Skin epidermis (tissue), 12 donors: ENCODE data around the gene ETNK2.
A peak's percentile ranks its signal among the peaks of the same experiment; 100 is the strongest.

Experiments used
- H3K27ac ChIP-seq, 21 experiments: fragments of 200-600 bp; sonication (generic) in 11 of 21; one replicate each; pipeline ENCODE4 v1.5.0; 2020; ENCODE audit warnings: mild to moderate bottlenecking in 3 of 21, inconsistent platforms in 2 of 21, moderate library complexity in 2 of 21
- H3K4me3 ChIP-seq, 7 experiments: fragments of 200-600 bp; sonication (generic) in 2 of 7; one replicate each; pipeline ENCODE4 v1.5.0; 2020; ENCODE audit warnings: inconsistent platforms in 2 of 7, mild to moderate bottlenecking in 2 of 7, moderate library complexity in 1 of 7

ETNK2 gene

GRCh38 chr1:204178487-204179281, 26.8 kb upstream of the ETNK2 start:
- no peak overlapping the region for H3K27ac ChIP-seq
- no peak overlapping the region for H3K4me3 ChIP-seq

DNA sequence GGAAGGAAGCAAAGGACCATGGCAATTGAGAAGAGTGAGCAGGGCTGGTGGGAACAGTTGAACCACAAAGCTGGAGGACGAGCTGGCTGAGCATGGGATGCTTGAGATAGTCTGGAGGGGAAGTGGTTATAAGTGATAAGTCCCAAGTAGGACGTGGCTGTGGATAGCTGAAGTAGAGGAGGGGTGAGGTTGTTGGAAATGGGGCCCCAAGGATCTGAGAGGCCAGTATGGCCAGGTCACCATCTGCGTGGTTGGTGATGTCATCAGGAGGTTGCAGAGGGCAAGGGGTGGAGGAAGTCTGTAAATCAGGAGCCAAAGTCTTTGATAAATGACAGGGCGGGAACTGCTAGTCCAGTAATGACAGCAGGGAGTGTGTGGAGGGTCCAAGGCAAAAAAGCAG, 25.3 kb upstream of the ETNK2 start:
- H3K4me3 ChIP-seq: no peak overlapping the region
- no peak overlapping the region for H3K27ac ChIP-seq

- Histone ChIP-seq H3K4me3 (no peak overlapping the region), H3K27ac (no peak overlapping the region)
Measured at GRCh38 chr1:204176049-204176448, 24.2 kb upstream of the ETNK2 start.

DNA sequence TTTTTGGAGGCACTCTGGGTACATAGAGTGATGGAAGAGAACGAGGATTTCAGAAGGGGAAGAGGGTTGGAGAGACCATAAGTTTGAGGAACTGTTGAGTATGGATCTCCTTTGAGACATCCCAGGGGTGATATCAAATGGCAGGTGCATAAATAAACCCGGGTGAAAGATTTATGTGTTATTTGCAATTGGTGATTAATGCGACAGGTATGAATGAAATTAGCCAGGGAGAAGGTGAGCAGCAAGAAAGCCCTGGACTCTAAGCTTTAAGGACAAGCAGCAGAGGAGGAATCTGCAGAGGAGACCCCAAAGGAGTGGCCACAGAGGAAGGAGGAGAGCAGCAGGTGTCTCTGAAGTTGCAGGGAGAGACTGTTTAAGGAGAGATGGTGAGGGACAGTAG, 23.1 kb upstream of the ETNK2 start:
- Histone ChIP-seq H3K4me3 (no peak overlapping the region), H3K27ac (no peak overlapping the region)

GRCh38 chr1:204172404-204173029, 20.7 kb upstream of the ETNK2 start:
- H3K27ac ChIP-seq: no peak overlapping the region
- no peak overlapping the region for H3K4me3 ChIP-seq

DNA sequence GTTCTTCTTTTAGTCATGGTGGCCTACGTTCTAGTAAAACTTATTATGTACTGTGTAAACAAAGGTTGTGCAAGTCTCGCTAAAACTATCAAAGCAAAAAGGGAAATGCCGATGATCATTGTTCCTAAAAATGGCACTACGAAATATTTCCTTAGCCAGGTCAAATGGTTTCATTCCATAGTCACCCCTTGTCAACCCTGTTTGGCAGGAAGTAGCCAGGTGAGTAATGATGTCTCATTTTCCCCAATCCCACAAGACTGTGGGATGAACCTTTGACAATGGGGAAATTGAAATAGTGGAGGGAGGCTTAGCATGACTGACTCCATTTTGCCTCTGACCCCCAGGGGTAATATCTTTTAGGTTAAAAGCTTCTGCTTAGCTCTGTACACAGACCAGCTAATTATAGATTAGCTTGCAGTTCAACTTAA, 19.9 kb upstream of the ETNK2 start:
- no peak overlapping the region for H3K27ac ChIP-seq

GRCh38 chr1:204170494-204171155, 18.8 kb upstream of the ETNK2 start:
- no peak overlapping the region for H3K27ac ChIP-seq
- no peak overlapping the region for H3K4me3 ChIP-seq

More for the DNA sequence above, 19.9 kb upstream of the ETNK2 start:
- no peak overlapping the region for H3K4me3 ChIP-seq

DNA sequence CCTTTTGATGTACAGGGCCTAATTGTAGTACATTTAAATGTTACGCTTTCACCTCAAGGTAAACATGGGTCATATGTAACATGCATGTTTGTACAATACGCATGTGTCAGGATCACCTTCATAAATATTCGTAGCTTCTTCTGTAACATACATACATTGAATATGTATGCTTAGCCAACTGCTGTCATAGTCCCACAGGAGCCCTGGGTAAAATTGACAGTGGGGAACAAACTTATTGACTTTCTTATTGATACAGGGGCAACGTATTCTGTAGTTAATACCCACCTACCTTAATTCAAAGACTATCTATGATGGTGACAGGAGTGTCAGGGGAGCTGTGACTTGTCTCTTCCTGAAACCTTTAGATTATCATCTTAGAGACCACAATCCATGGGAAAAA, 18.0 kb upstream of the ETNK2 start:
- Histone ChIP-seq H3K27ac (no peak overlapping the region), H3K4me3 (no peak overlapping the region)

GRCh38 chr1:204167730-204168129, 15.9 kb upstream of the ETNK2 start:
- Histone ChIP-seq H3K27ac (no peak overlapping the region), H3K4me3 (no peak overlapping the region)

DNA sequence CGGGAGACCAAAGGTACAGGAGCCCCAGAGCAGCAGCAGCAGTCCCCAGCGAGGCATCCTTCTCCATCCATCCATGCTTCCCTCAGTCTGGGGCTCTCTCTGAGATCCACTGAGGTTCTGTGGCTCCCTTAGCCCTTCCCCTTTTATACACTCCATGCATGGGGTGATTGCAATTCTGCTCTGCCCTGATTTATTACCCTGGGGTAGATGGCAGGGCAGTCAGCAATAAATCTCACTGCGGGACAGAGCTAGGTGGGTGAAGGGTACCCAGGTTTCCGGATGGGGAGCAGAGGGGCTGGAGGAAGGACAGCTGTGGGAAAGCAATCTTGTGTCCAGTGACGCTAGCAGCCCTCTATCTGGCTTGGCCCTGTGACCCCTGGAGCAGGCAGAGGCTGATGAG, 14.4 kb upstream of the ETNK2 start, which contains the start of gene REN:
REN (minus strand) TSS at position 119 of the 400 bp plus-strand sequence; CDS start at position 75, 44 bp downstream.
- no peak within 1 kb of the TSS for H3K27ac ChIP-seq
- no peak within 1 kb of the TSS for H3K4me3 ChIP-seq

GRCh38 chr1:204162494-204163074, 10.7 kb upstream of the ETNK2 start:
- no peak overlapping the region for H3K4me3 ChIP-seq
- no peak overlapping the region for H3K27ac ChIP-seq

- H3K4me3 ChIP-seq: no peak overlapping the region
- H3K27ac ChIP-seq: no peak overlapping the region
Measured at GRCh38 chr1:204161609-204162493, 10.0 kb upstream of the ETNK2 start.

GRCh38 chr1:204157962-204158361, 6.1 kb upstream of the ETNK2 start:
- no peak overlapping the region for H3K27ac ChIP-seq
- no peak overlapping the region for H3K4me3 ChIP-seq

- Histone ChIP-seq H3K27ac (no peak overlapping the region), H3K4me3 (no peak overlapping the region)
Measured at GRCh38 chr1:204155881-204156280, 4.0 kb upstream of the ETNK2 start.

DNA sequence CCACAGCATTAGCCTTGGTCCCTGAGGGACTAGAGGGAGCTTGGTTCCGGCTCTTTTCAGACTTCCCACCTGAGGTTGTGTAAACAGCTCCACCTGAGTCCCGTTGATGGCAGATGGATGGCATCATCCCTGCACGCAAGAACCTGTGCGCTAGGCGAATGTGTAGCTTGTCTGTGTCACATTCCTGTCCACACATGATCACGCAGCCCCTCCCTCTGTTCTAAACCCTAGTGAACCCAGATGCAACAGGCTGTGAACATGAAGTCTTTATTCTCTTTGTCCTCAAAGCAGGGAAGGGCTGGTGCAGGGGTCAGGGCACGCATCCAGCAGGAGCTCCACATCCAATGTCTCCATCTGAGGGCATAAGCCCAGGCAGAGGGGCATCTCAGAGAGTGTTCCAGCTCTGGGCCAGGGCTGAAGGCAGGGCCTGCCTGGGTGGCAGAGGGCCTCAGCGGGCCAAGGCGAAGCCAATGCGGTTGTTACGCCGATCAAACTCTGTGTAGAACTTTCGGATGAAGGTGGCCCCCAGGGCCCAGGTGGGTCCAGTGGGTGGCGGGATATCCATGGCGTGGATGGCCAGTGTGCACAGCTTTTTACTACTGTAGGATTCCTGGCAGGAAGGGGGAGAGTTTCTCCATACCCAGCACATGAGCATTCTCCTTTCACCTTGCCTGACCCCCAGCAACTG, 2.9 kb upstream of the ETNK2 start:
- Histone ChIP-seq H3K4me3 (no peak overlapping the region), H3K27ac (no peak overlapping the region)

GRCh38 chr1:204153667-204154066, 1.8 kb upstream of the ETNK2 start:
- no peak overlapping the region for H3K27ac ChIP-seq
- no peak overlapping the region for H3K4me3 ChIP-seq

DNA sequence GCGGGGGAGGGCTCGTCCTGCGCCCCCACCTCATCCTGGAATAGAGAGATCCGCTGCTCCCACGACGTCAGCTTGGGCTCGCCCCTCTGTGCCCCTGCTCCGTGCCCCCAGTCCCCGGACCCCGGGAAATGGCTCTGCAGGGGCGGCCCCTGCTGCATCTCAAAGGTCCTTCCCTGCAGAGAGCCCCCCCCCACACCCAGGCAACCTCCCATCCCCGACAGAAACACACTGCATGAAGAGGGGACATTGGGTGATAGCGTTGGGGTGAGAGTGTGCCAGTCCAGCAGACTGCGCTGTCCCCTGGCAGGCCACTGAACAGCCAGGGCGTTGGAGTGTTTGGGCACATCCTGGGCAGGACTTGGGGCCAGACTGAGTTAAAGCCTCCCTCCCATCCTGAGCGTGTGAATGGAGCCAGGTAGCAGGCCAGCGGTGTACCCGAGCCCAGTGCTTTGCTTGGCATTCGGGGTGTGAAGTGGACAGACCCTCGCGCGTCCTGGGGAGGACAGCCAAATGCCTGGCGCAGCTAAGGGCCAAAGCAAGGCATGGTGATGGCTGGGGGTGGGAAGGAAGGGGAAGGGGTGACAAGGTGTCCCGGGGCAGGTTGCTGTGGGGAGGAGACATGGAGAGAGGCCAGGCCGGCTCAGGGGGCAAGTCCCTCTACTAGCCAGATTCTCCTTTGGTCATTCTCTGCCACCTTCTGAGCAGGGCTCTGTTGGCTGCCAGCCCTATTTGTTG, 633 bp upstream of the ETNK2 start:
- Histone ChIP-seq H3K27ac (peak overlapping the region in 12 of 21 experiments; percentile 21 to 89 (median 55)), H3K4me3 (peak overlapping the region; percentile 14 to 60 (median 53))
